Subcutaneous adipose tissue (tissue), 4 donors: ENCODE data around the gene SDHA. TPM values are rescaled to one million over a fixed set of nuclear protein-coding genes. Genes with fewer than 3 reads are reported as not detected.

Experiments
- CTCF ChIP-seq: fragments of 450-650 bp; IDR thresholded peaks from one replicate; pipeline ENCODE4 v1.5.1; 2016; ENCODE audit warnings: low read depth, mild to moderate bottlenecking, control low read depth, antibody characterized with exemption, moderate library complexity
- total RNA-seq, 4 donors: library from RNA; depleted of rRNA; stranded (reverse); fragments of >200 nt; gene quantifications; one replicate each; pipeline ENCODE4 v1.1.0, GENCODE V29; 2016

SDHA gene
- total RNA-seq, 4 donors from 2014 or later: 71.4 to 104 (median 72.1) TPM

DNA sequence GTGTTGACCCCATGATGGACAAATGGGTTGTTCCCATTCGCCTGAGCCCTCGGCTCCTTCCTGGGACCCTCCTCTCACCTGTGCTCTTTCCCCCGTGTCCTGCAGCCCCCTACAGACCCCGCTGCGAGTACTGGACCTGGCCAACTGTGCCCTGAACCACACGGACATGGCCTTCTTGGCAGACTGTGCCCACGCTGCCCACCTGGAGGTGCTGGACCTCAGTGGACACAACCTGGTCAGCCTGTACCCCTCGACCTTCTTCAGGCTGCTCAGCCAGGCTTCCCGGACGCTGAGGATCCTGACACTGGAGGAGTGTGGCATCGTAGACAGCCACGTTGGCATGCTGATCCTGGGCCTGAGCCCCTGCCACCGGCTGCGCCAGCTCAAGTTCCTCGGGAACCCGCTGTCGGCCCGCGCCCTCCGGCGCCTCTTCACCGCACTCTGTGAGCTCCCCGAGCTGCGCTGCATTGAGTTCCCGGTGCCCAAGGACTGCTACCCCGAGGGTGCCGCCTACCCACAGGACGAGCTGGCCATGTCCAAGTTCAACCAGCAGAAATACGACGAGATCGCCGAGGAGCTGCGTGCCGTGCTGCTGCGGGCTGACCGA lies 23.4 kb upstream of the SDHA start:
- no peak for TF ChIP-seq CTCF

- no peak for TF ChIP-seq CTCF
Measured at GRCh38 chr5:195401-196160, 22.5 kb upstream of the SDHA start.

DNA sequence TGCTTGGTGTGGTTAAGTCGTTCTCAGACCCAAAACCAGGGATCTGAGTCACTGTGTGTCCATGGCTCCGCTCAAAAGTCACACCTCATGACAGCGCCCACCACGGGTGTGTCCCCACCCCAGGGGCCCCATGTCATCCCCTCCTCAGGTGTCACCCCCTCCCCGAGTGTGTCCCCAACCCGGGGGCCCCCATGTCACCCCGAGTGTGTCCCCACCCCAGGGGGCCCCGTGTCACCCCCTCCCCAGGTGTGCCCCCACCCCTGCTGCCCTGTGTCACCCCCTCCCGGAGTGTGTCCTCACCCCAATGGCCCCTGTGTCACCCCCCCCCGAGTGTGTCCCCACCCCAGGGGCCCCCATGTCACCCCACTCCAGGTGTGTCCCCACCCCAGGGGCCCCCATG lies 21.8 kb upstream of the SDHA start:
- no peak for TF ChIP-seq CTCF

- no peak for TF ChIP-seq CTCF
Measured at GRCh38 chr5:197892-198489, 20.1 kb upstream of the SDHA start.

DNA sequence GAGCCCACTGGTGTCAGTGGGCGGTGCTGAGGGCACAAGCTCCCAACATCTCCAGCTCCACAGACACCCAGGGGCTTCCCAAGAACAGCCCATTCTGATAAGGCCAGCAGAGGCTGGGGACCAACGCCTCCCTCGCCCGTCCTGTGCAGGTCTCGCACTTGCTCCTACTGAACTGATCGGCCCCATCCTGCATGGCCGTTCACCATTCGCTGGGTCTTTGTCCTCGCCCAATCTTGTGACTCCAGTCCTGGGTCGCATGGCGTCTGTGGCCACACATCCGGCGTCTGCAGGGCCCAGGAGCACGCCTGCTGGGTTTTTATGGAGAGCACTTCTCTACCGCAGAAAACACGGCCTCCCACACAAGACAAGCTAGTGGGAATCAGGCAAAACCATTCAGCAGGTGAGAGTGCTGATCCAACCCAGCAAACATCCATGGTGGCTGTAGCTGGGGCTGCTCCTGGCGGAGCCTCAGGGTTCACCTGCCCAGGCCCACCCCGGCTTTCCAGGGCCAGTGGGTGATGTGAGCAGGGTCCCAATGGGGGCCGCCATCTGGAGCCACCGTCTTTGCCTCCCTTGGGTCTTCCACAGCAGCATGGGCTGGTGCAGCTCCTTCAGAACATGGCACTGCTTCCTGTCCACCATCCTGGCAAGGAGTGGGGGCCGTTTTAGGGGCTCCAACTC lies 19.5 kb upstream of the SDHA start:
- no peak for TF ChIP-seq CTCF

GRCh38 chr5:199197-199949 lies 18.7 kb upstream of the SDHA start:
- TF ChIP-seq CTCF: no peak
